Measurements from ENCODE around the gene DCST1. TPM values are rescaled to one million over a fixed set of nuclear protein-coding genes. Genes with fewer than 3 reads are reported as not detected.
A peak's percentile ranks its signal among the peaks of the same experiment; 100 is the strongest.

Gene DCST1
- total and polyA plus RNA-seq, 2 of the 13 experiments (the other 11 are each of a cell fraction or from before 2014, with no cell fraction given) = 0.04 TPM; not detected in 1

DNA sequence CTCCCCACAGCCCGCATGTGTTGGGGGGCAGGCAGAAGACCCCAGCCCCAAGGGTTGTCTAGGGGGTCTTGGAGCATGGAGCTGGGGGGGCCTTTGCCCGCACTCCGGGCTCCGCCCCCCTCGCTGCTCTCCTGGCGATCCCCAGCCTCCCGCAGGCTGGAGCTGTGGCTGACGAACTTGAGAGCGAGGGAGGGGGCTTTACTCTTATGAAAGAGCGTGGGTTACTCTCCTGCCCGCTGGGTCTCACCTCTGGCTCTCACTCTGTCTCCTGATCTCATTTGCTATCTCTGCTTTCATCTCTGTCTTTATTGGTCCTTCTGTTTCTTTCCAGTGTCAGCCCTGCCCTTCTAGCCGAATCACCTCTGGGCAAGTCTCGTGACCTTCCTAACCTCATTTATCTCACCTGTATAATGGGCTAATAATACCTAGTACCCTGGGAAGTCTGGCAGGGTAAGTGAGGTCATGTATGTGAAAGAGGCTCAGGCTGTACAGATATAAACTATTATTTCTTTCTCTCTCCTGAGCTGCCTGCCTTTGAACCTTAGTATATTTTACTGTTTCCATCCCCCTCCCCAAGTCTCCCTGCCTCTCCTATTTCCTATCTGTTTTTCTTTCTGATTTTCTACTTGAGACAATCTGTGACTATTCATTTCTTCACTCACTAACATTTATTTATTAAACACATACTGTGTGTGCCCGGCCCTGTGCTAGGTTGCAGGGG lies 30.6 kb downstream of the DCST1 start (continued):
- TF ChIP-seq, protein P1, sequence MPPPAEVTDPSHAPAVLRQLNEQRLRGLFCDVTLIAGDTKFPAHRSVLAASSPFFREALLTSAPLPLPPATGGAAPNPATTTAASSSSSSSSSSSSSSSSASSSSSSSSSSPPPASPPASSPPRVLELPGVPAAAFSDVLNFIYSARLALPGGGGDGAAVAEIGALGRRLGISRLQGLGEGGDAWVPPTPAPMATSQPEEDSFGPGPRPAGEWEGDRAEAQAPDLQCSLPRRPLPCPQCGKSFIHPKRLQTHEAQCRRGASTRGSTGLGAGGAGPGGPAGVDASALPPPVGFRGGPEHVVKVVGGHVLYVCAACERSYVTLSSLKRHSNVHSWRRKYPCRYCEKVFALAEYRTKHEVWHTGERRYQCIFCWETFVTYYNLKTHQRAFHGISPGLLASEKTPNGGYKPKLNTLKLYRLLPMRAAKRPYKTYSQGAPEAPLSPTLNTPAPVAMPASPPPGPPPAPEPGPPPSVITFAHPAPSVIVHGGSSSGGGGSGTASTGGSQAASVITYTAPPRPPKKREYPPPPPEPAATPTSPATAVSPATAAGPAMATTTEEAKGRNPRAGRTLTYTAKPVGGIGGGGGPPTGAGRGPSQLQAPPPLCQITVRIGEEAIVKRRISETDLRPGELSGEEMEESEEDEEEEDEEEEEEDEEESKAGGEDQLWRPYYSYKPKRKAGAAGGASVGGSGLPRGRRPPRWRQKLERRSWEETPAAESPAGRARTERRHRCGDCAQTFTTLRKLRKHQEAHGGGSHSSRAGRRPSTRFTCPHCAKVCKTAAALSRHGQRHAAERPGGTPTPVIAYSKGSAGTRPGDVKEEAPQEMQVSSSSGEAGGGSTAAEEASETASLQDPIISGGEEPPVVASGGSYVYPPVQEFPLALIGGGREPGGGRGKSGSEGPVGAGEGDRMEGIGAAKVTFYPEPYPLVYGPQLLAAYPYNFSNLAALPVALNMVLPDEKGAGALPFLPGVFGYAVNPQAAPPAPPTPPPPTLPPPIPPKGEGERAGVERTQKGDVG (CRISPR knock-in tag; IDR thresholded peaks at IDR 0.05; ENCODE audit: borderline replicate concordance) = no peak
- TF ChIP-seq RXRB (CRISPR knock-in tag; IDR thresholded peaks at IDR 0.05; ENCODE audit: borderline replicate concordance) (peak; percentile 1; the same call in 1 of the 2 replicates), ZMYM2 (CRISPR knock-in tag; IDR thresholded peaks at IDR 0.05) (peak; percentile 61; the same call in 1 of the 2 replicates), HOXA9 (CRISPR knock-in tag; IDR thresholded peaks at IDR 0.05; ENCODE audit: borderline replicate concordance) (no peak), ZNF234 (CRISPR knock-in tag; conservative IDR thresholded peaks at IDR 0.05) (no peak), NAIF1 (CRISPR knock-in tag; IDR thresholded peaks at IDR 0.05; ENCODE audit: borderline replicate concordance) (0 out of 2 replicates have a peak, but pooled peaks have one; percentile 43), ZNF501 (CRISPR knock-in tag; IDR thresholded peaks at IDR 0.05) (no peak), ZNF205 (CRISPR knock-in tag; IDR thresholded peaks at IDR 0.05) (no peak), KDM5A (IDR thresholded peaks at IDR 0.05; ENCODE audit: borderline replicate concordance, low read length) (peak; percentile 45), ESRRA (CRISPR knock-in tag; IDR thresholded peaks at IDR 0.05; ENCODE audit: low read depth) (peak; percentile 65; the same call in 1 of the 2 replicates), ZNF615 (CRISPR knock-in tag; IDR thresholded peaks at IDR 0.05; ENCODE audit: borderline replicate concordance) (no peak), NCOA1 (CRISPR knock-in tag; IDR thresholded peaks at IDR 0.05) (peak; percentile 35; the same call in 1 of the 2 replicates), ZMYM3 (CRISPR knock-in tag; IDR thresholded peaks at IDR 0.05) (peak; percentile 97), JUN (CRISPR knock-in tag; IDR thresholded peaks at IDR 0.05) (no peak), TARDBP (CRISPR knock-in tag; IDR thresholded peaks at IDR 0.05) (0 out of 2 replicates have a peak, but pooled peaks have one; percentile 29), ADNP (CRISPR knock-in tag; IDR thresholded peaks at IDR 0.05) (peak; percentile 76)
- TF ChIP-seq, protein P2, sequence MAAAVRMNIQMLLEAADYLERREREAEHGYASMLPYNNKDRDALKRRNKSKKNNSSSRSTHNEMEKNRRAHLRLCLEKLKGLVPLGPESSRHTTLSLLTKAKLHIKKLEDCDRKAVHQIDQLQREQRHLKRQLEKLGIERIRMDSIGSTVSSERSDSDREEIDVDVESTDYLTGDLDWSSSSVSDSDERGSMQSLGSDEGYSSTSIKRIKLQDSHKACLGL (CRISPR knock-in tag; IDR thresholded peaks at IDR 0.05) = 0 out of 2 replicates have a peak, but pooled peaks have one; percentile 5
- TF ChIP-seq, protein P3, sequence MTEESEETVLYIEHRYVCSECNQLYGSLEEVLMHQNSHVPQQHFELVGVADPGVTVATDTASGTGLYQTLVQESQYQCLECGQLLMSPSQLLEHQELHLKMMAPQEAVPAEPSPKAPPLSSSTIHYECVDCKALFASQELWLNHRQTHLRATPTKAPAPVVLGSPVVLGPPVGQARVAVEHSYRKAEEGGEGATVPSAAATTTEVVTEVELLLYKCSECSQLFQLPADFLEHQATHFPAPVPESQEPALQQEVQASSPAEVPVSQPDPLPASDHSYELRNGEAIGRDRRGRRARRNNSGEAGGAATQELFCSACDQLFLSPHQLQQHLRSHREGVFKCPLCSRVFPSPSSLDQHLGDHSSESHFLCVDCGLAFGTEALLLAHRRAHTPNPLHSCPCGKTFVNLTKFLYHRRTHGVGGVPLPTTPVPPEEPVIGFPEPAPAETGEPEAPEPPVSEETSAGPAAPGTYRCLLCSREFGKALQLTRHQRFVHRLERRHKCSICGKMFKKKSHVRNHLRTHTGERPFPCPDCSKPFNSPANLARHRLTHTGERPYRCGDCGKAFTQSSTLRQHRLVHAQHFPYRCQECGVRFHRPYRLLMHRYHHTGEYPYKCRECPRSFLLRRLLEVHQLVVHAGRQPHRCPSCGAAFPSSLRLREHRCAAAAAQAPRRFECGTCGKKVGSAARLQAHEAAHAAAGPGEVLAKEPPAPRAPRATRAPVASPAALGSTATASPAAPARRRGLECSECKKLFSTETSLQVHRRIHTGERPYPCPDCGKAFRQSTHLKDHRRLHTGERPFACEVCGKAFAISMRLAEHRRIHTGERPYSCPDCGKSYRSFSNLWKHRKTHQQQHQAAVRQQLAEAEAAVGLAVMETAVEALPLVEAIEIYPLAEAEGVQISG (CRISPR knock-in tag; IDR thresholded peaks at IDR 0.05) = peak; percentile 0; the same call in 1 of the 2 replicates
- TF ChIP-seq, protein P4, sequence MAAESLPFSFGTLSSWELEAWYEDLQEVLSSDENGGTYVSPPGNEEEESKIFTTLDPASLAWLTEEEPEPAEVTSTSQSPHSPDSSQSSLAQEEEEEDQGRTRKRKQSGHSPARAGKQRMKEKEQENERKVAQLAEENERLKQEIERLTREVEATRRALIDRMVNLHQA (CRISPR knock-in tag; IDR thresholded peaks at IDR 0.05) = no peak
- TF ChIP-seq, protein P5, sequence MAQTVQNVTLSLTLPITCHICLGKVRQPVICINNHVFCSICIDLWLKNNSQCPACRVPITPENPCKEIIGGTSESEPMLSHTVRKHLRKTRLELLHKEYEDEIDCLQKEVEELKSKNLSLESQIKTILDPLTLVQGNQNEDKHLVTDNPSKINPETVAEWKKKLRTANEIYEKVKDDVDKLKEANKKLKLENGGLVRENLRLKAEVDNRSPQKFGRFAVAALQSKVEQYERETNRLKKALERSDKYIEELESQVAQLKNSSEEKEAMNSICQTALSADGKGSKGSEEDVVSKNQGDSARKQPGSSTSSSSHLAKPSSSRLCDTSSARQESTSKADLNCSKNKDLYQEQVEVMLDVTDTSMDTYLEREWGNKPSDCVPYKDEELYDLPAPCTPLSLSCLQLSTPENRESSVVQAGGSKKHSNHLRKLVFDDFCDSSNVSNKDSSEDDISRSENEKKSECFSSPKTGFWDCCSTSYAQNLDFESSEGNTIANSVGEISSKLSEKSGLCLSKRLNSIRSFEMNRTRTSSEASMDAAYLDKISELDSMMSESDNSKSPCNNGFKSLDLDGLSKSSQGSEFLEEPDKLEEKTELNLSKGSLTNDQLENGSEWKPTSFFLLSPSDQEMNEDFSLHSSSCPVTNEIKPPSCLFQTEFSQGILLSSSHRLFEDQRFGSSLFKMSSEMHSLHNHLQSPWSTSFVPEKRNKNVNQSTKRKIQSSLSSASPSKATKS (CRISPR knock-in tag; IDR thresholded peaks at IDR 0.05) = peak; percentile 52; the same call in 1 of the 2 replicates
